DND-41 (cell line): ENCODE measurements around the gene TRNP1.

Experiments used
- ATAC-seq: fragments of 200-7000 bp; cut with Tn5 transposase; 3 replicates; pipeline ENCODE4 v1.9.1; 2021; ENCODE audit warnings: low read depth; ENCODE audit not compliant: insufficient read depth
- DNase-seq: peaks from one replicate; pipeline ENCODE4 v3.0.0-alpha.2; 2020
- H2AFZ ChIP-seq: 2 replicates; pipeline ENCODE4 v1.6.0; 2012; ENCODE audit warnings: low read depth, low read length
- H3K27ac ChIP-seq: 2 replicates; pipeline ENCODE4 v1.5.1; 2012; ENCODE audit warnings: low read length, inconsistent platforms
- H3K27me3 ChIP-seq: fragments of 200-600 bp; sonication (generic); 2 replicates; pipeline ENCODE4 v1.6.0; 2012; ENCODE audit warnings: low read length, mild to moderate bottlenecking, inconsistent platforms; ENCODE audit not compliant: insufficient read depth, poor library complexity
- H3K36me3 ChIP-seq: 2 replicates; pipeline ENCODE4 v1.5.1; 2012; ENCODE audit warnings: low read length, inconsistent platforms; ENCODE audit not compliant: insufficient read depth
- H3K4me1 ChIP-seq: 2 replicates; pipeline ENCODE4 v1.5.1; 2012; ENCODE audit warnings: mild to moderate bottlenecking, low read length; ENCODE audit not compliant: insufficient read depth
- H3K4me2 ChIP-seq: 2 replicates; pipeline ENCODE4 v1.6.0; 2012; ENCODE audit warnings: mild to moderate bottlenecking, moderate library complexity, low read length, inconsistent platforms; ENCODE audit not compliant: insufficient read depth
- H3K4me3 ChIP-seq, 2 experiments: fragments of 200-600 bp in 1 of 2; shearing (Covaris generic) in 1 of 2; 2 replicates each; pipeline ENCODE4 v1.5.1; 2012 to 2016; ENCODE audit warnings: inconsistent platforms in 2 of 2, low read length in 2 of 2, mild to moderate bottlenecking in 2 of 2, low read depth in 1 of 2, moderate library complexity in 1 of 2
- H3K79me2 ChIP-seq: 2 replicates; pipeline ENCODE4 v1.6.0; 2012; ENCODE audit warnings: low read length, inconsistent platforms; ENCODE audit not compliant: insufficient read depth
- H3K9ac ChIP-seq: 2 replicates; pipeline ENCODE4 v1.6.0; 2012; ENCODE audit warnings: low read depth, mild to moderate bottlenecking, inconsistent platforms, low read length, moderate library complexity
- H3K9me3 ChIP-seq: 2 replicates; pipeline ENCODE4 v1.5.1; 2012; ENCODE audit warnings: low read length, moderate library complexity, mild to moderate bottlenecking, inconsistent platforms; ENCODE audit not compliant: insufficient read depth, severe bottlenecking
- H4K20me1 ChIP-seq: 2 replicates; pipeline ENCODE4 v1.6.0; 2012; ENCODE audit warnings: low read length; ENCODE audit not compliant: insufficient read depth
- EZH2 ChIP-seq: IDR thresholded peaks from 3 replicates; pipeline ENCODE4 v1.6.1; 2012; ENCODE audit warnings: borderline replicate concordance, low read depth, mild to moderate bottlenecking, moderate library complexity, low read length, inconsistent platforms; ENCODE audit not compliant: severe bottlenecking
- TF ChIP-seq, protein P1 (sequence below): IDR thresholded peaks from 2 replicates; pipeline ENCODE4 v1.5.1; 2012; ENCODE audit warnings: borderline replicate concordance, low read length, moderate library complexity, mild to moderate bottlenecking; ENCODE audit not compliant: poor library complexity, severe bottlenecking; ENCODE audit errors: extremely low read depth

Gene TRNP1

GRCh38 chr1:26994020-26994786 is 711 bp downstream of the TRNP1 start:
- DNase-seq = no peak
- Histone ChIP-seq H3K4me3 (no peak overlapping the region), H3K27me3 (no peaks in the 10 kb centered on the region), H2AFZ (no peak overlapping the region), H3K79me2 (no peaks in the 10 kb centered on the region), H4K20me1 (no peaks in the 10 kb centered on the region), H3K9me3 (no peaks in the 10 kb centered on the region), H3K4me1 (peaks cover 8% of the 10 kb centered on the region), H3K9ac (no peak overlapping the region), H3K27ac (no peak overlapping the region), H3K4me2 (no peak overlapping the region), H3K36me3 (no peaks in the 10 kb centered on the region)
- TF ChIP-seq EZH2 = no peak
- TF ChIP-seq, protein P1, sequence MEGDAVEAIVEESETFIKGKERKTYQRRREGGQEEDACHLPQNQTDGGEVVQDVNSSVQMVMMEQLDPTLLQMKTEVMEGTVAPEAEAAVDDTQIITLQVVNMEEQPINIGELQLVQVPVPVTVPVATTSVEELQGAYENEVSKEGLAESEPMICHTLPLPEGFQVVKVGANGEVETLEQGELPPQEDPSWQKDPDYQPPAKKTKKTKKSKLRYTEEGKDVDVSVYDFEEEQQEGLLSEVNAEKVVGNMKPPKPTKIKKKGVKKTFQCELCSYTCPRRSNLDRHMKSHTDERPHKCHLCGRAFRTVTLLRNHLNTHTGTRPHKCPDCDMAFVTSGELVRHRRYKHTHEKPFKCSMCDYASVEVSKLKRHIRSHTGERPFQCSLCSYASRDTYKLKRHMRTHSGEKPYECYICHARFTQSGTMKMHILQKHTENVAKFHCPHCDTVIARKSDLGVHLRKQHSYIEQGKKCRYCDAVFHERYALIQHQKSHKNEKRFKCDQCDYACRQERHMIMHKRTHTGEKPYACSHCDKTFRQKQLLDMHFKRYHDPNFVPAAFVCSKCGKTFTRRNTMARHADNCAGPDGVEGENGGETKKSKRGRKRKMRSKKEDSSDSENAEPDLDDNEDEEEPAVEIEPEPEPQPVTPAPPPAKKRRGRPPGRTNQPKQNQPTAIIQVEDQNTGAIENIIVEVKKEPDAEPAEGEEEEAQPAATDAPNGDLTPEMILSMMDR = no peak
- ATAC-seq = no peak

DNA sequence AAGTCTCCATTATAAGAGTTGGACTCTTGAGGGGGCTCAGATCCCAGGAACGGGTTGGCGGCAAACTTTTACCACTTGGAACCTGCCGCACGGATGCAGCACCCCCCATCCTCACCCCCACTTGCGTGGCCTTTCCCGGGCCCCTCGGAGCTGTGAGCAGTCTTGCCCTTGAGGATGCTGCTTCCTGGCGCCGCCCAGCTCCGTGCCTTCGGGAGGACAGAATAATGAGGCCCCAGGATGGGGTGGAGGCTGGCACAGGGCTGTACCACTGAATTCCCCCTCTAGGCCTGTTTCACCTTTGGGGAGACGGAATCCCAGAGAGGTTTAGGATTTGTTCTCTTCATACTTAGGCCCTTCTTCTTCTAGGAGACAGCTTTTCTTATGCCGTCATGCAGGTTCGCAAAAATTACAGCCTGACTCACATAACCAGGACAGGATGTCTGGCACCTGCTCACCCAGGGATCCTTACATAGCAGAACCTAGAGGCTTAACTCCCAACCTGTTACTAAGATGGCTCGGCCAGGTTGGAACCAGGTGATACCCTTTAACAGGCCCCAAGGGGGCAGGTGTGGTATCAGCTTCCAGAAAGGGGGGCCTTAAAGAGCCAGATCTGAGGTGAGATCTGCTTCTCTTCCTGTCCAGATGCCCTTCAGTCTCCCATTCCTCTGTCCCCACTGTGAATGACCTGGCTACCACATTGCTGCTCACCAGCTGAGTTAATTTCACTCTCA is 1.5 kb downstream of the TRNP1 start:
- Histone ChIP-seq H3K27ac (no peak overlapping the region), H3K36me3 (no peaks in the 10 kb centered on the region), H4K20me1 (no peaks in the 10 kb centered on the region), H2AFZ (no peak overlapping the region), H3K9ac (no peak overlapping the region), H3K27me3 (no peaks in the 10 kb centered on the region), H3K79me2 (no peaks in the 10 kb centered on the region), H3K4me3 (no peak overlapping the region), H3K4me2 (no peak overlapping the region), H3K4me1 (peaks cover 8% of the 10 kb centered on the region), H3K9me3 (no peaks in the 10 kb centered on the region)
- ATAC-seq (no peak), DNase-seq (no peak)
- TF ChIP-seq, protein P1 = no peak
- TF ChIP-seq EZH2 = no peak

DNA sequence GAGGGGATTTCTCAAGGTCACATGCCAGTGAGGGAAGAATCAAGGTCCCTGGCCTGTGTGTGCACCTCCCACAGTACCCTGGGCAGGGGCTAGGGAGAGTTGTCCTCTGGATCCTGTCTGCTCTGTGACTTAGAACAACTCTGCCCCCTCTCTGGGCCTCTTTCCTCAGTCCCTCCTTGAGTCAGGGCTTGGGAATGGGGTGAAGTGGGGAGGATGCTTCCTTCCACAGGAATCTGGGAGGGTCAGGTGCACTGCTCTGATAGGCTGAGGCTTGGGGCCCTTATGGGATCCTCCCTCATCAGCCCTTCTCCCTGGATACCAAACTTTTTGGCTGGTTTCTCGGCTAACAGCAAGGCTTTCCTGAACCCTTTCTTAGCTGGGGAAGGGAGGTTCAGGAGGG is 2.5 kb downstream of the TRNP1 start:
- Histone ChIP-seq H3K27ac (no peak overlapping the region), H3K4me2 (no peak overlapping the region), H3K9ac (no peak overlapping the region)

More for the DNA sequence above, 2.5 kb downstream of the TRNP1 start:
- no peak for TF ChIP-seq EZH2
- TF ChIP-seq, protein P1 = no peak
- DNase-seq (no peak), ATAC-seq (no peak)
- Histone ChIP-seq H3K4me3 (no peak overlapping the region), H3K36me3 (no peaks in the 10 kb centered on the region), H3K4me1 (peaks cover 8% of the 10 kb centered on the region), H4K20me1 (no peaks in the 10 kb centered on the region), H3K27me3 (no peaks in the 10 kb centered on the region), H2AFZ (no peak overlapping the region), H3K79me2 (no peaks in the 10 kb centered on the region), H3K9me3 (no peaks in the 10 kb centered on the region)
